Right hindlimb (tissue), 1 donor: ENCODE data around the gene SEMA5A.
A peak's percentile ranks its signal among the peaks of the same experiment; 100 is the strongest.

Experiments used
- DNase-seq: peaks from one replicate; pipeline ENCODE4 v3.0.0-alpha.2; 2018

The SEMA5A gene

GRCh38 chr5:9513827-9514226, 32.0 kb downstream of the SEMA5A start:
- no peak for DNase-seq

- DNase-seq, result peak; percentile 66
Observed at GRCh38 chr5:9512457-9512856, 33.4 kb downstream of the SEMA5A start.

- no peak for DNase-seq
Observed at GRCh38 chr5:9507974-9508373, 37.9 kb downstream of the SEMA5A start.

- no peak for DNase-seq
Observed at GRCh38 chr5:9505225-9505624, 40.6 kb downstream of the SEMA5A start.

GRCh38 chr5:9502864-9503263, 43.0 kb downstream of the SEMA5A start:
- DNase-seq, result no peak

- peak; percentile 40 for DNase-seq
Observed at GRCh38 chr5:9502050-9502834, 43.6 kb downstream of the SEMA5A start.

- DNase-seq, result peak; percentile 35
Observed at GRCh38 chr5:9500625-9501024, 45.2 kb downstream of the SEMA5A start.

GRCh38 chr5:9500193-9500592, 45.7 kb downstream of the SEMA5A start:
- no peak for DNase-seq

GRCh38 chr5:9499498-9499876, 46.4 kb downstream of the SEMA5A start:
- DNase-seq, result no peak

- DNase-seq, result no peak
Observed at GRCh38 chr5:9498541-9499497, 47.1 kb downstream of the SEMA5A start.

GRCh38 chr5:9497347-9497746, 48.5 kb downstream of the SEMA5A start:
- no peak for DNase-seq

- no peak for DNase-seq
Observed at GRCh38 chr5:9496801-9497200, 49.1 kb downstream of the SEMA5A start.

GRCh38 chr5:9495121-9495520, 50.8 kb downstream of the SEMA5A start:
- DNase-seq, result no peak

- no peak for DNase-seq
Observed at GRCh38 chr5:9494301-9494700, 51.6 kb downstream of the SEMA5A start.

- no peak for DNase-seq
Observed at GRCh38 chr5:9490494-9491097, 55.3 kb downstream of the SEMA5A start.

GRCh38 chr5:9483779-9484178, 62.1 kb downstream of the SEMA5A start:
- DNase-seq, result no peak

- no peak for DNase-seq
Observed at GRCh38 chr5:9483243-9483642, 62.6 kb downstream of the SEMA5A start.

GRCh38 chr5:9482381-9482780, 63.5 kb downstream of the SEMA5A start:
- DNase-seq, result no peak

GRCh38 chr5:9480499-9480898, 65.4 kb downstream of the SEMA5A start:
- DNase-seq, result no peak

GRCh38 chr5:9479990-9480389, 65.9 kb downstream of the SEMA5A start:
- no peak for DNase-seq

- no peak for DNase-seq
Observed at GRCh38 chr5:9479361-9479760, 66.5 kb downstream of the SEMA5A start.

GRCh38 chr5:9477537-9477936, 68.3 kb downstream of the SEMA5A start:
- DNase-seq, result no peak

- DNase-seq, result no peak
Observed at GRCh38 chr5:9474219-9475002, 71.5 kb downstream of the SEMA5A start.
